Measurements from ENCODE around the gene EIF2B4. TPM values are rescaled to one million over a fixed set of nuclear protein-coding genes. Genes with fewer than 3 reads are reported as not detected.

EIF2B4 gene
- total and polyA plus RNA-seq, 2 of the 13 experiments (the other 11 are each of a cell fraction or from before 2014, with no cell fraction given), result 91.5 to 96.4 TPM

DNA sequence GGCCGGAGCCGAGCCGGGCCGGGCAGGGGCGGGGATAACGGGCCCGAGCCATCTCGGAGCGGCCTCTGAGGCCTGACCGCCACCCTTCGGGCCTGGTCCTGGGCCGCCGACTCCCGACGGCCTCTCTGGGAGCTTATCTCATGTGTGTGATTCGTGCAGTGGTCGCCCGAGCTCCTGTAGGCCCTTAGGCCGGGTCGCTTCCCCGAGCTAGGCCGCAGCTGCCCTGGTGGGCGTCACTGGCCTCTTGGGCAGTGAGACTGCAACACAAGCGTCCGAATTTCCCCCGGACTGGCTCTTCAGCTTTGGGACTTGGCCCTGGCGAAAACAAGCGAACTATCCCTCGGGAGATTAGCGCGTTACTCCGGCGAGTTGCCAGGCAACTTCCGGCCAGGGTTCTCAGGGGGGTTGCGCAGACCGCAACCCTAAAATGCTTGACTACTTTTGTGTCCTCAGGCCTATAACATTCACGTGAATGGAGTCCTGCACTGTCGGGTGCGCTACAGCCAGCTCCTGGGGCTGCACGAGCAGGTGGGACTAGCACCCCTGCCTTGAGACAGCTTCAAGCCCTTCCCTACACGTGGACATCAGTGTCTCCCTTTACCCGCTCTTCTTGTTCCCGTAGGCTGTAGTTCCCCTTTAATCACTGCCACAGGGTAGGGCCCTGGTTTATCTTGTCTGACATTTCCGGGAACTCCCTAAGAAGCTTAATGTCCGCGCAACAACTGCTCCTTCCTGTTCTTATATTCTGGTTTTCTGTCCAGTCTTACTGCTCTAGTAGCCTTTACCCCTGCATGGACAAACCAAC, 880 bp upstream of the EIF2B4 start (continued):
- TF ChIP-seq, protein P1, sequence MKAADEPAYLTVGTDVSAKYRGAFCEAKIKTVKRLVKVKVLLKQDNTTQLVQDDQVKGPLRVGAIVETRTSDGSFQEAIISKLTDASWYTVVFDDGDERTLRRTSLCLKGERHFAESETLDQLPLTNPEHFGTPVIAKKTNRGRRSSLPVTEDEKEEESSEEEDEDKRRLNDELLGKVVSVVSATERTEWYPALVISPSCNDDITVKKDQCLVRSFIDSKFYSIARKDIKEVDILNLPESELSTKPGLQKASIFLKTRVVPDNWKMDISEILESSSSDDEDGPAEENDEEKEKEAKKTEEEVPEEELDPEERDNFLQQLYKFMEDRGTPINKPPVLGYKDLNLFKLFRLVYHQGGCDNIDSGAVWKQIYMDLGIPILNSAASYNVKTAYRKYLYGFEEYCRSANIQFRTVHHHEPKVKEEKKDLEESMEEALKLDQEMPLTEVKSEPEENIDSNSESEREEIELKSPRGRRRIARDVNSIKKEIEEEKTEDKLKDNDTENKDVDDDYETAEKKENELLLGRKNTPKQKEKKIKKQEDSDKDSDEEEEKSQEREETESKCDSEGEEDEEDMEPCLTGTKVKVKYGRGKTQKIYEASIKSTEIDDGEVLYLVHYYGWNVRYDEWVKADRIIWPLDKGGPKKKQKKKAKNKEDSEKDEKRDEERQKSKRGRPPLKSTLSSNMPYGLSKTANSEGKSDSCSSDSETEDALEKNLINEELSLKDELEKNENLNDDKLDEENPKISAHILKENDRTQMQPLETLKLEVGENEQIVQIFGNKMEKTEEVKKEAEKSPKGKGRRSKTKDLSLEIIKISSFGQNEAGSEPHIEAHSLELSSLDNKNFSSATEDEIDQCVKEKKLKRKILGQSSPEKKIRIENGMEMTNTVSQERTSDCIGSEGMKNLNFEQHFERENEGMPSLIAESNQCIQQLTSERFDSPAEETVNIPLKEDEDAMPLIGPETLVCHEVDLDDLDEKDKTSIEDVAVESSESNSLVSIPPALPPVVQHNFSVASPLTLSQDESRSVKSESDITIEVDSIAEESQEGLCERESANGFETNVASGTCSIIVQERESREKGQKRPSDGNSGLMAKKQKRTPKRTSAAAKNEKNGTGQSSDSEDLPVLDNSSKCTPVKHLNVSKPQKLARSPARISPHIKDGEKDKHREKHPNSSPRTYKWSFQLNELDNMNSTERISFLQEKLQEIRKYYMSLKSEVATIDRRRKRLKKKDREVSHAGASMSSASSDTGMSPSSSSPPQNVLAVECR (CRISPR knock-in tag; IDR thresholded peaks at IDR 0.05; ENCODE audit: borderline replicate concordance), result peak; percentile 10; the same call in 1 of the 2 replicates
- TF ChIP-seq MTF1 (CRISPR knock-in tag; IDR thresholded peaks at IDR 0.05) (no peak), ZNF253 (CRISPR knock-in tag; IDR thresholded peaks at IDR 0.05; ENCODE audit: borderline replicate concordance) (peak; percentile 93; the same call in 1 of the 2 replicates), ZNF557 (CRISPR knock-in tag; IDR thresholded peaks at IDR 0.05) (no peak; the same call in 1 of the 2 replicates), GLI4 (CRISPR knock-in tag; IDR thresholded peaks at IDR 0.05; ENCODE audit: borderline replicate concordance) (peak; percentile 91; the same call in 1 of the 2 replicates)
- TF ChIP-seq, protein P2, sequence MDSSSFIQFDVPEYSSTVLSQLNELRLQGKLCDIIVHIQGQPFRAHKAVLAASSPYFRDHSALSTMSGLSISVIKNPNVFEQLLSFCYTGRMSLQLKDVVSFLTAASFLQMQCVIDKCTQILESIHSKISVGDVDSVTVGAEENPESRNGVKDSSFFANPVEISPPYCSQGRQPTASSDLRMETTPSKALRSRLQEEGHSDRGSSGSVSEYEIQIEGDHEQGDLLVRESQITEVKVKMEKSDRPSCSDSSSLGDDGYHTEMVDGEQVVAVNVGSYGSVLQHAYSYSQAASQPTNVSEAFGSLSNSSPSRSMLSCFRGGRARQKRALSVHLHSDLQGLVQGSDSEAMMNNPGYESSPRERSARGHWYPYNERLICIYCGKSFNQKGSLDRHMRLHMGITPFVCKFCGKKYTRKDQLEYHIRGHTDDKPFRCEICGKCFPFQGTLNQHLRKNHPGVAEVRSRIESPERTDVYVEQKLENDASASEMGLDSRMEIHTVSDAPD (CRISPR knock-in tag; IDR thresholded peaks at IDR 0.05), result no peak
- TF ChIP-seq, protein P3, sequence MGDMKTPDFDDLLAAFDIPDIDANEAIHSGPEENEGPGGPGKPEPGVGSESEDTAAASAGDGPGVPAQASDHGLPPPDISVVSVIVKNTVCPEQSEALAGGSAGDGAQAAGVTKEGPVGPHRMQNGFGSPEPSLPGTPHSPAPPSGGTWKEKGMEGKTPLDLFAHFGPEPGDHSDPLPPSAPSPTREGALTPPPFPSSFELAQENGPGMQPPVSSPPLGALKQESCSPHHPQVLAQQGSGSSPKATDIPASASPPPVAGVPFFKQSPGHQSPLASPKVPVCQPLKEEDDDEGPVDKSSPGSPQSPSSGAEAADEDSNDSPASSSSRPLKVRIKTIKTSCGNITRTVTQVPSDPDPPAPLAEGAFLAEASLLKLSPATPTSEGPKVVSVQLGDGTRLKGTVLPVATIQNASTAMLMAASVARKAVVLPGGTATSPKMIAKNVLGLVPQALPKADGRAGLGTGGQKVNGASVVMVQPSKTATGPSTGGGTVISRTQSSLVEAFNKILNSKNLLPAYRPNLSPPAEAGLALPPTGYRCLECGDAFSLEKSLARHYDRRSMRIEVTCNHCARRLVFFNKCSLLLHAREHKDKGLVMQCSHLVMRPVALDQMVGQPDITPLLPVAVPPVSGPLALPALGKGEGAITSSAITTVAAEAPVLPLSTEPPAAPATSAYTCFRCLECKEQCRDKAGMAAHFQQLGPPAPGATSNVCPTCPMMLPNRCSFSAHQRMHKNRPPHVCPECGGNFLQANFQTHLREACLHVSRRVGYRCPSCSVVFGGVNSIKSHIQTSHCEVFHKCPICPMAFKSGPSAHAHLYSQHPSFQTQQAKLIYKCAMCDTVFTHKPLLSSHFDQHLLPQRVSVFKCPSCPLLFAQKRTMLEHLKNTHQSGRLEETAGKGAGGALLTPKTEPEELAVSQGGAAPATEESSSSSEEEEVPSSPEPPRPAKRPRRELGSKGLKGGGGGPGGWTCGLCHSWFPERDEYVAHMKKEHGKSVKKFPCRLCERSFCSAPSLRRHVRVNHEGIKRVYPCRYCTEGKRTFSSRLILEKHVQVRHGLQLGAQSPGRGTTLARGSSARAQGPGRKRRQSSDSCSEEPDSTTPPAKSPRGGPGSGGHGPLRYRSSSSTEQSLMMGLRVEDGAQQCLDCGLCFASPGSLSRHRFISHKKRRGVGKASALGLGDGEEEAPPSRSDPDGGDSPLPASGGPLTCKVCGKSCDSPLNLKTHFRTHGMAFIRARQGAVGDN (CRISPR knock-in tag; IDR thresholded peaks at IDR 0.05), result peak; percentile 64
